HepG2 (cell line): ENCODE measurements around the gene ZBTB1.

ENCODE experiments used
- CENPX ChIP-seq: sonication (generic); formaldehyde crosslinking; IDR thresholded peaks from 2 replicates; pipeline ENCODE4 v1.9.0; 2021; ENCODE audit warnings: mild to moderate bottlenecking, missing genetic modification reagents, moderate library complexity
- EZH2 ChIP-seq: conservative IDR thresholded peaks from 2 replicates; pipeline ENCODE4 v1.6.1; 2012; ENCODE audit warnings: mild to moderate bottlenecking, low read depth, low read length, moderate library complexity
- HMG20A ChIP-seq: IDR thresholded peaks from 2 replicates; pipeline ENCODE4 v1.6.1; 2016; ENCODE audit warnings: borderline replicate concordance
- HNF4G ChIP-seq, 2 experiments: sonication (generic) in 1 of 2; formaldehyde crosslinking in 1 of 2; IDR thresholded peaks; 2 replicates each; pipeline versions ENCODE4 v1.4.0 to v1.6.1; 2011 to 2020; ENCODE audit warnings: borderline replicate concordance in 2 of 2, low read depth in 2 of 2, mild to moderate bottlenecking in 2 of 2, low read length in 1 of 2, missing genetic modification reagents in 1 of 2, moderate library complexity in 1 of 2
- KLF13 ChIP-seq: sonication (generic); formaldehyde crosslinking; IDR thresholded peaks from 2 replicates; pipeline ENCODE4 v1.4.0; 2020; ENCODE audit warnings: mild to moderate bottlenecking, missing genetic modification reagents
- TCF12 ChIP-seq, 2 experiments: fragments of 450-650 bp in 1 of 2; sonication (generic) in 1 of 2; formaldehyde crosslinking in 1 of 2; IDR thresholded peaks; 2 replicates each; pipeline versions ENCODE4 v1.6.1 to v1.8.0; 2017 to 2022; ENCODE audit warnings: antibody characterized with exemption in 1 of 2, mild to moderate bottlenecking in 1 of 2, missing genetic modification reagents in 1 of 2, moderate library complexity in 1 of 2
- ZNF318 ChIP-seq: sonication (generic); formaldehyde crosslinking; IDR thresholded peaks from 2 replicates; pipeline ENCODE4 v1.4.0; 2020; ENCODE audit warnings: mild to moderate bottlenecking, missing genetic modification reagents

- no peak for TF ChIP-seq CENPX (CRISPR knock-in tag)
- TF ChIP-seq EZH2, result no peak
- TF ChIP-seq HNF4G (IDR thresholded peaks at IDR 0.05; ENCODE audit: borderline replicate concordance, low read depth, low read length), result no peak
- no peak for TF ChIP-seq HNF4G (CRISPR knock-in tag; IDR thresholded peaks at IDR 0.05; ENCODE audit: borderline replicate concordance, low read depth)
- no peak for TF ChIP-seq KLF13 (CRISPR knock-in tag)
- TF ChIP-seq ZNF318, result no peak
- no peak for TF ChIP-seq TCF12 (IDR thresholded peaks at IDR 0.05)
- TF ChIP-seq TCF12 (CRISPR knock-in tag; IDR thresholded peaks at IDR 0.05), result no peak
- no peak for TF ChIP-seq HMG20A (CRISPR knock-in tag)
Measured at GRCh38 chr14:64496764-64497163, 7.8 kb upstream of the ZBTB1 start.
